Measurements from ENCODE around the gene RFX8. TPM values are rescaled to one million over a fixed set of nuclear protein-coding genes. Genes with fewer than 3 reads are reported as not detected.

Gene RFX8
- total and polyA plus RNA-seq, 9 of the 15 experiments (the other 6 are each of a cell fraction or from before 2014, with no cell fraction given), result not detected

GRCh38 chr2:101401326-101401665, 73.6 kb downstream of the RFX8 start:
- H3K4me3 ChIP-seq, result no peak overlapping the region
- H3K9me3 ChIP-seq (replicated peaks; ENCODE audit: control insufficient read depth, insufficient read depth, low read depth, low read length), result no peaks in the 10 kb centered on the region
- CTCF ChIA-PET (ENCODE audit: low intra/inter-chr PET ratio), result no interaction called here
- intact Hi-C loops (cut with micrococcal nuclease), result loop anchor here (10.0 kb wide), 1 partner anchor 366 kb away; no protein-coding TSS in a partner anchor
- H3K4me1 ChIP-seq (replicated peaks in 1 of 2; ENCODE audit: control insufficient read depth in 2 of 2, insufficient read depth in 2 of 2, low read length in 2 of 2), result no peaks in the 10 kb centered on the region
- in situ Hi-C loops (cut with MboI), result no loop called here
- no peak overlapping the region for H3K27ac ChIP-seq (ENCODE audit: extremely low read depth, low read depth, low read length)
- H2AFZ ChIP-seq (ENCODE audit: low read depth, low read length), result no peak overlapping the region
- peaks cover 7% of the 10 kb centered on the region; the same call in 1 of the 2 replicates for H4K20me1 ChIP-seq (replicated peaks; ENCODE audit: control insufficient read depth, insufficient read depth, low read length)
- no peak overlapping the region for H3K9ac ChIP-seq (ENCODE audit: insufficient read depth in 1 of 2, low read depth in 2 of 2, low read length in 2 of 2)
- ATAC-seq (no peak), FAIRE-seq (no peak), DNase-seq (ENCODE audit: extremely low read depth in 1 of 4, low spot score in 3 of 4) (no peak)
- WGBS (ENCODE audit: insufficient coverage, low coverage, missing lambda C conversion rate), result 5% methylated on average over 7 of the region's 8 CpGs
- POLR2A ChIA-PET, result no interaction called here
- H3K4me2 ChIP-seq (ENCODE audit: insufficient read depth, low read length), result no peak overlapping the region
- H3K36me3 ChIP-seq (ENCODE audit: control insufficient read depth, insufficient read depth, low read length), result no peaks in the 10 kb centered on the region
- BruUV-seq (replicated peaks), result no TSS peak
- H3K27me3 ChIP-seq (ENCODE audit: control insufficient read depth in 2 of 2, insufficient read depth in 2 of 2, low read length in 2 of 2), result peaks cover 34 to 62% of the 10 kb centered on the region in 2 experiments
- no peaks in the 10 kb centered on the region for H3K9me1 ChIP-seq (ENCODE audit: control insufficient read depth, insufficient read depth, low read length)
- TF ChIP-seq ERF (CRISPR knock-in tag; IDR thresholded peaks at IDR 0.05) (no peak), TFAP4 (CRISPR knock-in tag; IDR thresholded peaks at IDR 0.05; ENCODE audit: borderline replicate concordance) (no peak)
- H3K79me2 ChIP-seq (ENCODE audit: control insufficient read depth, insufficient read depth, low read length), result no peaks in the 10 kb centered on the region

- peak; percentile 27; the same call in 1 of the 3 replicates for ATAC-seq
- BruUV-seq (replicated peaks), result no TSS peak
- H3K36me3 ChIP-seq (ENCODE audit: control insufficient read depth, insufficient read depth, low read length), result no peaks in the 10 kb centered on the region
- H3K27me3 ChIP-seq (ENCODE audit: control insufficient read depth in 2 of 2, insufficient read depth in 2 of 2, low read length in 2 of 2), result peaks cover 34 to 62% of the 10 kb centered on the region in 2 experiments
- intact Hi-C loops (cut with micrococcal nuclease) (loop anchor here (10.0 kb wide), 1 partner anchor 366 kb away; no protein-coding TSS in a partner anchor), in situ Hi-C loops (cut with MboI) (no loop called here)
- H4K20me1 ChIP-seq (replicated peaks; ENCODE audit: control insufficient read depth, insufficient read depth, low read length), result peaks cover 7% of the 10 kb centered on the region; the same call in 1 of the 2 replicates
- no peaks in the 10 kb centered on the region for H3K79me2 ChIP-seq (ENCODE audit: control insufficient read depth, insufficient read depth, low read length)
- no peak for FAIRE-seq
- no peak overlapping the region for H2AFZ ChIP-seq (ENCODE audit: low read depth, low read length)
- 0% methylated on average over 18 of the region's 18 CpGs for WGBS (ENCODE audit: insufficient coverage, low coverage, missing lambda C conversion rate)
- DNase-seq (ENCODE audit: extremely low read depth in 1 of 4, low spot score in 3 of 4), result no peak
- ChIA-PET CTCF (ENCODE audit: low intra/inter-chr PET ratio) (no interaction called here), POLR2A (no interaction called here)
- no peaks in the 10 kb centered on the region for H3K9me1 ChIP-seq (ENCODE audit: control insufficient read depth, insufficient read depth, low read length)
- H3K4me1 ChIP-seq (replicated peaks in 1 of 2; ENCODE audit: control insufficient read depth in 2 of 2, insufficient read depth in 2 of 2, low read length in 2 of 2), result no peaks in the 10 kb centered on the region
- H3K27ac ChIP-seq (ENCODE audit: extremely low read depth, low read depth, low read length), result no peak overlapping the region
- H3K9ac ChIP-seq (ENCODE audit: insufficient read depth in 1 of 2, low read depth in 2 of 2, low read length in 2 of 2), result no peak overlapping the region
- H3K4me3 ChIP-seq, result no peak overlapping the region
- H3K4me2 ChIP-seq (ENCODE audit: insufficient read depth, low read length), result no peak overlapping the region
- no peaks in the 10 kb centered on the region for H3K9me3 ChIP-seq (replicated peaks; ENCODE audit: control insufficient read depth, insufficient read depth, low read depth, low read length)
- TF ChIP-seq IRF9 (tag; IDR thresholded peaks at IDR 0.05) (no peak), NR3C1 (CRISPR knock-in tag; IDR thresholded peaks at IDR 0.05) (no peak), SP1 (CRISPR knock-in tag; IDR thresholded peaks at IDR 0.05) (no peak), GTF2F1 (IDR thresholded peaks at IDR 0.05; ENCODE audit: low read depth, low read length) (no peak), HOXB6 (CRISPR knock-in tag; IDR thresholded peaks at IDR 0.05; ENCODE audit: borderline replicate concordance) (no peak), HNRNPUL1 (IDR thresholded peaks at IDR 0.05; ENCODE audit: low read length) (no peak), HSF4 (CRISPR knock-in tag; IDR thresholded peaks at IDR 0.05; ENCODE audit: borderline replicate concordance) (no peak), PRMT5 (CRISPR knock-in tag; IDR thresholded peaks at IDR 0.05) (no peak)
Observed at GRCh38 chr2:101400506-101401325, 74.2 kb downstream of the RFX8 start.

Measured in K562 (cell line).